SK-N-SH (cell line): ENCODE data around the gene INPP5J. TPM values are rescaled to one million over a fixed set of nuclear protein-coding genes. Genes with fewer than 3 reads are reported as not detected.
"Not testable (repeated sequence)": the region's sequence is repeated elsewhere in the genome, so short reads cannot be mapped to it uniquely, and the experiment has no call there.

ENCODE experiments used
- CTCF ChIA-PET: fragments of 300-600, 350-600 bp; formaldehyde crosslinking; extraction: SDS; loops from one replicate; lab custom pipeline; 2021; lab: Yijun Ruan, JAX
- POLR2A ChIA-PET: fragments of 350-600 bp; sonication (Branson Sonifier 250); formaldehyde crosslinking; extraction: SDS; loops from one replicate; lab custom pipeline; 2020; ENCODE audit warnings: antibody characterized with exemption, inconsistent platforms; lab: Yijun Ruan, JAX
- DNase-seq: peaks from one replicate; pipeline ENCODE4 v3.0.0; 2012
- H2AFZ ChIP-seq: fragments of 200-600 bp; sonication (generic); 2 replicates; pipeline ENCODE4 v1.8.1; 2016; ENCODE audit warnings: antibody characterized with exemption, mild to moderate bottlenecking, low read depth
- H3F3A ChIP-seq: fragments of 200-600 bp; sonication (generic); replicated peaks from 2 replicates; pipeline ENCODE3; 2016; ENCODE audit warnings: antibody characterized with exemption, mild to moderate bottlenecking; ENCODE audit not compliant: insufficient read depth
- H3K27ac ChIP-seq, 2 experiments: fragments of 200-500 bp in 1 of 2; fragments of 200-600 bp in 1 of 2; sonication (Bioruptor generic) in 1 of 2; sonication (generic), shearing (Covaris generic) in 1 of 2; 2 replicates each; pipeline versions ENCODE4 v1.5.1 to v1.6.1; 2014 to 2016; ENCODE audit warnings: low read depth in 2 of 2, inconsistent platforms in 1 of 2, low read length in 1 of 2, mild to moderate bottlenecking in 1 of 2, mixed read lengths in 1 of 2
- H3K27me3 ChIP-seq: fragments of 200-600 bp; sonication (generic), shearing (Covaris generic); 2 replicates; pipeline ENCODE4 v1.6.1; 2016; ENCODE audit warnings: mixed run types; ENCODE audit not compliant: insufficient read depth
- H3K36me3 ChIP-seq, 2 experiments: fragments of 200-500 bp in 1 of 2; fragments of 200-600 bp in 1 of 2; sonication (Bioruptor generic) in 1 of 2; sonication (generic) in 1 of 2; replicated peaks in 1 of 2; 2 replicates each; pipeline versions ENCODE3 to v1.5.1; 2014 to 2016; ENCODE audit warnings: low read length in 1 of 2, mild to moderate bottlenecking in 1 of 2; ENCODE audit not compliant: insufficient read depth in 2 of 2, control insufficient read depth in 1 of 2
- H3K4me1 ChIP-seq, 2 experiments: fragments of 200-500 bp in 1 of 2; fragments of 200-600 bp in 1 of 2; sonication (Bioruptor generic) in 1 of 2; sonication (generic), shearing (Covaris generic) in 1 of 2; 2 replicates each; pipeline versions ENCODE4 v1.5.1 to v1.6.1; 2014 to 2016; ENCODE audit warnings: low read depth in 1 of 2, low read length in 1 of 2, mixed run types in 1 of 2; ENCODE audit not compliant: insufficient read depth in 2 of 2, control insufficient read depth in 1 of 2
- H3K4me2 ChIP-seq: fragments of 200-600 bp; sonication (generic), shearing (Covaris generic); 2 replicates; pipeline ENCODE4 v1.6.1; 2017; ENCODE audit warnings: mixed run types
- H3K4me3 ChIP-seq, 2 experiments: fragments of 200-500 bp in 1 of 2; fragments of 200-600 bp in 1 of 2; sonication (Bioruptor generic) in 1 of 2; sonication (generic), shearing (Covaris generic) in 1 of 2; 2 replicates each; pipeline versions ENCODE4 v1.5.1 to v1.8.1; 2014 to 2016; ENCODE audit warnings: low read depth in 2 of 2, inconsistent platforms in 1 of 2, low read length in 1 of 2, mild to moderate bottlenecking in 1 of 2, mixed read lengths in 1 of 2, moderate library complexity in 1 of 2
- H3K79me2 ChIP-seq: fragments of 200-600 bp; sonication (generic); 2 replicates; pipeline ENCODE4 v1.8.1; 2017; ENCODE audit warnings: mild to moderate bottlenecking; ENCODE audit not compliant: insufficient read depth
- H3K9ac ChIP-seq: fragments of 200-600 bp; sonication (generic); 2 replicates; pipeline ENCODE4 v1.6.1; 2017; ENCODE audit warnings: mixed run types
- H3K9me2 ChIP-seq: fragments of 200-600 bp; sonication (generic); 2 replicates; pipeline ENCODE4 v1.6.1; 2017; ENCODE audit warnings: mixed run types
- H3K9me3 ChIP-seq: fragments of 200-600 bp; sonication (generic); 2 replicates; pipeline ENCODE4 v1.6.1; 2017; ENCODE audit warnings: mixed run types, mild to moderate bottlenecking, moderate library complexity
- H4K20me1 ChIP-seq: fragments of 200-600 bp; sonication (generic); 2 replicates; pipeline ENCODE4 v1.6.1; 2017; ENCODE audit warnings: mild to moderate bottlenecking, mixed run types; ENCODE audit not compliant: insufficient read depth
- GATA2 ChIP-seq: sonication (generic); formaldehyde crosslinking; IDR thresholded peaks from 2 replicates; pipeline ENCODE4 v1.5.0; 2020; ENCODE audit warnings: mild to moderate bottlenecking, missing genetic modification reagents
- NRF1 ChIP-seq: IDR thresholded peaks from 2 replicates; pipeline ENCODE4 v1.6.1; 2012; ENCODE audit warnings: low read depth, mild to moderate bottlenecking, low read length
- PBX3 ChIP-seq: IDR thresholded peaks from 2 replicates; pipeline ENCODE4; 2012
- RFX5 ChIP-seq: IDR thresholded peaks from 2 replicates; pipeline ENCODE4 v1.6.1; 2012; ENCODE audit warnings: mild to moderate bottlenecking, improper control_type of control experiment, low read length
- SIN3A ChIP-seq: IDR thresholded peaks from 2 replicates; pipeline ENCODE4 v1.6.1; 2012; ENCODE audit warnings: low read depth, mild to moderate bottlenecking, low read length, moderate library complexity, borderline replicate concordance
- SMC3 ChIP-seq: IDR thresholded peaks from 2 replicates; pipeline ENCODE4 v1.6.1; 2012; ENCODE audit warnings: low read depth, low read length, improper control_type of control experiment
- TEAD4 ChIP-seq: IDR thresholded peaks from 2 replicates; pipeline ENCODE4 v1.4.0; 2012; ENCODE audit warnings: mild to moderate bottlenecking, borderline replicate concordance; ENCODE audit not compliant: insufficient read depth
- YY1 ChIP-seq: IDR thresholded peaks from 2 replicates; pipeline ENCODE4 v1.4.0; 2012; ENCODE audit warnings: low read depth, mild to moderate bottlenecking
- WGBS: methylation state at CpG from one replicate; pipeline ENCODE4 v1.1.6; 2017; ENCODE audit warnings: low lambda C conversion rate; 5-methylcytosine and 5-hydroxymethylcytosine counted together
- polyA plus RNA-seq, 3 experiments: library from polyadenylated mRNA; depleted of rRNA; stranded (reverse); fragments of >200 nt; gene quantifications; 2 replicates each; pipeline ENCODE4 v1.2.3, GENCODE V29; 2012

The INPP5J gene
- polyA plus RNA-seq, 1 of the 3 experiments (the other 2 are of a cell fraction), result 3.2 TPM

GRCh38 chr22:31096657-31097279, 26.0 kb upstream of the INPP5J start:
- 95% methylated on average over 25 of the region's 27 CpGs for WGBS
- H4K20me1 ChIP-seq, result no peaks in the 10 kb centered on the region
- TF ChIP-seq TEAD4, result no peak
- no peak for TF ChIP-seq YY1
- no peak for TF ChIP-seq SMC3
- TF ChIP-seq NRF1, result no peak
- TF ChIP-seq SIN3A, result no peak
- peaks cover 12 to 31% of the 10 kb centered on the region in 2 experiments for H3K36me3 ChIP-seq
- peaks cover 10% of the 10 kb centered on the region for H3F3A ChIP-seq
- CTCF ChIA-PET, result interaction anchor here (1.0 to 1.9 kb wide), 3 partner anchors 11 to 177 kb away, joined by 3 to 19 read pairs (median 6); partner anchors contain the start of gene SELENOM
- no peak overlapping the region for H3K27ac ChIP-seq
- no peaks in the 10 kb centered on the region; a peak in 1 of 4 replicates for H3K4me1 ChIP-seq
- H3K9me3 ChIP-seq, result no peaks in the 10 kb centered on the region
- H3K4me3 ChIP-seq, result no peak overlapping the region
- H3K79me2 ChIP-seq, result no peaks in the 10 kb centered on the region
- no peak for DNase-seq
- H3K27me3 ChIP-seq, result no peaks in the 10 kb centered on the region
- no peak overlapping the region for H3K9ac ChIP-seq
- POLR2A ChIA-PET, result no interaction called here
- no peak overlapping the region for H2AFZ ChIP-seq
- H3K4me2 ChIP-seq, result no peak overlapping the region
- H3K9me2 ChIP-seq, result no peaks in the 10 kb centered on the region

GRCh38 chr22:31097539-31097938, 25.2 kb upstream of the INPP5J start:
- H2AFZ ChIP-seq, H4K20me1 ChIP-seq, H3K9me2 ChIP-seq, POLR2A ChIA-PET, H3K9me3 ChIP-seq, H3K4me1 ChIP-seq, H3K4me3 ChIP-seq, DNase-seq, H3K9ac ChIP-seq, H3K27ac ChIP-seq, H3K27me3 ChIP-seq, H3K79me2 ChIP-seq, H3K4me2 ChIP-seq: not testable (repeated sequence)
- Histone ChIP-seq H3K36me3 (peaks cover 6 to 28% of the 10 kb centered on the region in 2 experiments), H3F3A (peaks cover 16% of the 10 kb centered on the region)
- CTCF ChIA-PET, result interaction anchor here (1.4 kb wide), 1 partner anchor 62 kb away, joined by 3 read pairs; the partner anchor contains the start of gene RNF185
- 97% methylated on average over 5 of the region's 5 CpGs for WGBS

- no peaks in the 10 kb centered on the region for H4K20me1 ChIP-seq
- H3K4me3 ChIP-seq, result no peak overlapping the region
- no peak overlapping the region for H3K27ac ChIP-seq
- H3K9me3 ChIP-seq, result no peaks in the 10 kb centered on the region
- peaks cover 6 to 24% of the 10 kb centered on the region in 2 experiments for H3K36me3 ChIP-seq
- no peaks in the 10 kb centered on the region for H3K79me2 ChIP-seq
- DNase-seq, result no peak
- TF ChIP-seq PBX3 (no peak), RFX5 (no peak), GATA2 (CRISPR knock-in tag) (no peak)
- H3K9me2 ChIP-seq, result no peaks in the 10 kb centered on the region
- ChIA-PET CTCF (interaction anchor here (0.6 to 2.2 kb wide), 5 partner anchors 8 to 215 kb away, joined by 3 to 10 read pairs (median 3); partner anchors contain the start of genes RNF185 and SELENOM), POLR2A (no interaction called here)
- H3K27me3 ChIP-seq, result no peaks in the 10 kb centered on the region
- no peaks in the 10 kb centered on the region; a peak in 1 of 4 replicates for H3K4me1 ChIP-seq
- H2AFZ ChIP-seq, result no peak overlapping the region
- peaks cover 20% of the 10 kb centered on the region for H3F3A ChIP-seq
- no peak overlapping the region for H3K4me2 ChIP-seq
- no peak overlapping the region for H3K9ac ChIP-seq
- WGBS, result 96% methylated on average over 10 of the region's 10 CpGs
These were observed 24.7 kb upstream of the INPP5J start for GRCh38 chr22:31097941-31098631.
